Keratinocyte (primary cell): ENCODE data around the gene ZSCAN22. TPM values are rescaled to one million over a fixed set of nuclear protein-coding genes. Genes with fewer than 3 reads are reported as not detected.

Experiments
- DNase-seq: peaks from one replicate; pipeline ENCODE4 v3.0.0-alpha.2; 2011; ENCODE audit warnings: low read depth, missing footprints, low spot score
- FAIRE-seq: peaks from 2 replicates; lab custom pipeline; 2011; peaks lifted over from hg19 to GRCh38; lab: Jason Lieb, UNC
- H2AFZ ChIP-seq: 2 replicates; pipeline ENCODE4 v1.6.0; 2012; ENCODE audit warnings: low read length, control low read depth, inconsistent platforms; ENCODE audit not compliant: control insufficient read depth
- H3K27ac ChIP-seq: 2 replicates; pipeline ENCODE4 v1.5.1; 2011; ENCODE audit warnings: low read length; ENCODE audit not compliant: control insufficient read depth, insufficient read depth
- H3K27me3 ChIP-seq: 3 replicates; pipeline ENCODE4 v1.6.0; 2011; ENCODE audit warnings: low read length; ENCODE audit not compliant: control insufficient read depth, insufficient read depth; ENCODE audit errors: extremely low read depth
- H3K36me3 ChIP-seq, 2 experiments: 2 replicates in 1 of 2; 3 replicates in 1 of 2; pipeline ENCODE4 v1.5.1; 2011; ENCODE audit warnings: low read length in 2 of 2, mild to moderate bottlenecking in 1 of 2; ENCODE audit not compliant: control insufficient read depth in 2 of 2, insufficient read depth in 2 of 2; ENCODE audit errors: extremely low read depth in 1 of 2
- H3K4me1 ChIP-seq: 3 replicates; pipeline ENCODE4 v1.5.1; 2011; ENCODE audit warnings: low read length; ENCODE audit not compliant: control insufficient read depth, insufficient read depth; ENCODE audit errors: extremely low read depth
- H3K4me2 ChIP-seq: 3 replicates; pipeline ENCODE4 v1.6.0; 2011; ENCODE audit warnings: low read depth, low read length; ENCODE audit not compliant: control insufficient read depth, insufficient read depth; ENCODE audit errors: extremely low read depth
- H3K4me3 ChIP-seq, 3 experiments: fragments of 200-600 bp in 1 of 3; sonication (generic) in 1 of 3; 2 replicates in 2 of 3; 3 replicates in 1 of 3; pipeline ENCODE4 v1.5.1; 2011 to 2016; ENCODE audit warnings: low read length in 3 of 3, mild to moderate bottlenecking in 3 of 3, control low read depth in 2 of 3, inconsistent platforms in 1 of 3, low read depth in 1 of 3, mixed read lengths in 1 of 3, mixed run types in 1 of 3, moderate library complexity in 1 of 3; ENCODE audit not compliant: control insufficient read depth in 2 of 3, insufficient read depth in 2 of 3; ENCODE audit errors: extremely low read depth in 1 of 3
- H3K79me2 ChIP-seq: 2 replicates; pipeline ENCODE4 v1.6.0; 2012; ENCODE audit warnings: low read length; ENCODE audit not compliant: control insufficient read depth, insufficient read depth
- H3K9ac ChIP-seq: 3 replicates; pipeline ENCODE4 v1.6.0; 2011; ENCODE audit warnings: low read length; ENCODE audit not compliant: control insufficient read depth, insufficient read depth; ENCODE audit errors: extremely low read depth
- H3K9me1 ChIP-seq: 3 replicates; pipeline ENCODE4 v1.6.0; 2011; ENCODE audit warnings: low read length; ENCODE audit not compliant: control insufficient read depth, insufficient read depth; ENCODE audit errors: extremely low read depth
- H3K9me3 ChIP-seq: 2 replicates; pipeline ENCODE4 v1.5.1; 2012; ENCODE audit warnings: low read depth, low read length; ENCODE audit not compliant: control insufficient read depth
- H4K20me1 ChIP-seq: 3 replicates; pipeline ENCODE4 v1.6.0; 2011; ENCODE audit warnings: low read length; ENCODE audit not compliant: control insufficient read depth, insufficient read depth; ENCODE audit errors: extremely low read depth
- EZH2 ChIP-seq: IDR thresholded peaks from one replicate; pipeline ENCODE4 v1.6.1; 2012; ENCODE audit warnings: inconsistent platforms, mild to moderate bottlenecking, low read length, moderate library complexity
- dilution Hi-C: fragments of 300-500 bp; cut with MboI; formaldehyde crosslinking; loops from one replicate; pipeline ENCODE4 v1.7.0; 2020; ENCODE audit warnings: low sequenced_read_pairs; ENCODE audit not compliant: extremely low pct_ligation_motif_present
- polyA plus RNA-seq, 5 experiments: library from polyadenylated mRNA; depleted of rRNA in 3 of 5; stranded (reverse) in 3 of 5; stranded (forward) in 1 of 5; unstranded in 1 of 5; fragments of >200 nt; gene quantifications; 1 replicate in 1 of 5; 2 replicates in 3 of 5; 3 replicates in 1 of 5; pipeline versions ENCODE4 v1.2.1 to v1.2.3, GENCODE V29; 2011 to 2012; ENCODE audit warnings: missing spikeins in 2 of 5, low read depth in 1 of 5, low replicate concordance in 1 of 5
- TF ChIP-seq, protein P1 (sequence below), 3 experiments: IDR thresholded peaks in 1 of 3; conservative IDR thresholded peaks in 1 of 3; optimal IDR thresholded peaks in 1 of 3; 2 replicates in 2 of 3; 3 replicates in 1 of 3; pipeline versions ENCODE3 to v1.5.1; 2011; ENCODE audit warnings: low read length in 3 of 3, mild to moderate bottlenecking in 3 of 3, moderate library complexity in 2 of 3, control low read depth in 1 of 3, inconsistent platforms in 1 of 3; ENCODE audit not compliant: insufficient read depth in 2 of 3; ENCODE audit errors: extremely low read depth in 1 of 3

The ZSCAN22 gene
- polyA plus RNA-seq, 1 donor (not counting 4 experiments of a cell fraction or from before 2014, with no cell fraction given), result 2.5 TPM

DNA sequence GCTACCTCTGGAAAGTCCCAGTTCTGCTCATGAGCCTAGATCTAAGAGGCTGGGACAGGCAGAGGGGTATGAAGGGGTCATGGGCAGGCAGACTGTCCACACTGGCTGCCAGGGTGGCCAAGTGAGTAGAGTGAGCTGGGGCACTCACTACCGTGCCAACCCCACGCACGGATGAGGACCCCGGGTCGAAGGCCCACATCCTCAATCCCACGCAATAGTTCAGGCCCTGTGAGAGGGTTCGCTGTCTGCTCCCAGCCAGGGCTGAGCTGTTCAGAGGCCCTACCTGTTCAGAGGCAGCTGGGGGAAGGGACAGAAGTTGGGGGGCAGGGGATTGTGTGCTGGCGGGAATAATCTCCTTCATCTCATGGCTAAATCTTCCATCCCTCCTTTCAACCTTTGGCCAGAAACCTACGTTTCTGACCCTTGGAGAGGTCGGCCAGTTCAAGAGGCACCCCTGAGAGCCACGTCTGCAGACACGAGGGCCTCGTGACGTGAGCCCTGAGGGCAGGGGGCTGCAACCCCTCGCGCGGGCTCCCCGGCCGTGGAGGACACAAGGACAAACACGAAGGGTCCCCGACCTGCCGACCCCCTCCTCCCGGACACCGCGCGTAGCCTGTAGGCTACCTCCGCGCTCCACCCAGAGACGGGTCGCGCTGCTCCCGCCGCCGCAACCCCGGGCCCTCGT lies 59.2 kb downstream of the ZSCAN22 start:
- dilution Hi-C loops, result no loop called here
- FAIRE-seq, result no peak
- no peak for DNase-seq

DNA sequence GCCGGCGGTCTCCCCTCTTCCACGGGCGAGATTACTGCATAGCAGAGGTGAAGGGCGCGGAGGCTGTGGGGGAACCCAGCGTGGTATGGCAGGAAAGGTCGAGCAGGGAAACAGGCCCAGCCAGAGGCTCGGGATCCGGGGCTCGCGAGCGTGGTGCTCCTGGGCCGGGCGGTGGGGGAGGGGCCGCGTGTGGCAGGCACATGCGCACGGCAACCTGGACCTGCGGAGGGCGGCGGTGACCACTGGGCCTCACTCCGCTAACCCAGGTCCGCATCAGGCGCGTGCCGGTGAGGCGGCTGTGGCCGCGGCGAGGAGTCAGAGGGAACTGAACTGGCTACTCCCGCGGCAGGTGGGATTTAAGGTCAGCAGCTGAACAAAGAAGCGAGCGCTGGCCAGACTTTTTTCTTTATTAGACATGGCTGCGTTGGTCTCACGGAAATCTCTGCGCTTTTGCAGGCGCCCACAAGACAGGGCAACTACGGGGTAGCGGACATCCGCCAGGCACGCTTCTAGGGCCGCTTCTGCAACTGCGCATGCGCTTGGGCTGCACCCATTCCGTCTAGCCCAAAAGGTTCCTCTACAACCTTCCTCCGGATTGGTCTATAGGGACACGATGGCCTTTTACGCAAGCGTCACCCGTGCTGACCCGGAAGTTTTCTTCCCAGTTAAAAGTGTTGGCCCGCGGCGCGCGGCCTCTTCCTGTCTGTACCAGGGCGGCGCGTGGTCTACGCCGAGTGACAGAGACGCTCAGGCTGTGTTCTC lies 60.0 kb downstream of the ZSCAN22 start, which contains the start of gene RPS5:
Gene RPS5, plus strand, starts transcription at position 694 of the 762 bp plus-strand sequence. CDS start 869 bp downstream, outside the sequence.
- Histone ChIP-seq H3K27ac (peak within 1 kb of the TSS; percentile 98), H3K4me2 (peak within 1 kb of the TSS; percentile 97), H4K20me1 (peaks cover 14% of the 10 kb centered on the region), H3K9me3 (no peaks in the 10 kb centered on the region), H3K9me1 (no peaks in the 10 kb centered on the region), H2AFZ (peak within 1 kb of the TSS; percentile 74), H3K79me2 (peaks cover 59% of the 10 kb centered on the region), H3K9ac (peak within 1 kb of the TSS; percentile 99), H3K36me3 (peaks cover 7 to 25% of the 10 kb centered on the region in 2 experiments), H3K4me1 (peaks cover 34% of the 10 kb centered on the region), H3K27me3 (no peaks in the 10 kb centered on the region), H3K4me3 (peak within 1 kb of the TSS; percentile 77 to 91 (median 89))
- FAIRE-seq (peak; percentile 91), DNase-seq (peak; percentile 96)
- TF ChIP-seq EZH2, result no peak
- TF ChIP-seq, protein P1, sequence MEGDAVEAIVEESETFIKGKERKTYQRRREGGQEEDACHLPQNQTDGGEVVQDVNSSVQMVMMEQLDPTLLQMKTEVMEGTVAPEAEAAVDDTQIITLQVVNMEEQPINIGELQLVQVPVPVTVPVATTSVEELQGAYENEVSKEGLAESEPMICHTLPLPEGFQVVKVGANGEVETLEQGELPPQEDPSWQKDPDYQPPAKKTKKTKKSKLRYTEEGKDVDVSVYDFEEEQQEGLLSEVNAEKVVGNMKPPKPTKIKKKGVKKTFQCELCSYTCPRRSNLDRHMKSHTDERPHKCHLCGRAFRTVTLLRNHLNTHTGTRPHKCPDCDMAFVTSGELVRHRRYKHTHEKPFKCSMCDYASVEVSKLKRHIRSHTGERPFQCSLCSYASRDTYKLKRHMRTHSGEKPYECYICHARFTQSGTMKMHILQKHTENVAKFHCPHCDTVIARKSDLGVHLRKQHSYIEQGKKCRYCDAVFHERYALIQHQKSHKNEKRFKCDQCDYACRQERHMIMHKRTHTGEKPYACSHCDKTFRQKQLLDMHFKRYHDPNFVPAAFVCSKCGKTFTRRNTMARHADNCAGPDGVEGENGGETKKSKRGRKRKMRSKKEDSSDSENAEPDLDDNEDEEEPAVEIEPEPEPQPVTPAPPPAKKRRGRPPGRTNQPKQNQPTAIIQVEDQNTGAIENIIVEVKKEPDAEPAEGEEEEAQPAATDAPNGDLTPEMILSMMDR (optimal IDR thresholded peaks at IDR 0.05 in 1 of 3, IDR thresholded peaks at IDR 0.05 in 1 of 3, conservative IDR thresholded peaks at IDR 0.05 in 1 of 3; ENCODE audit: extremely low read depth in 1 of 3, insufficient read depth in 2 of 3, low read length in 3 of 3), result no peak
- dilution Hi-C loops, result no loop called here

More for the DNA sequence above, 59.2 kb downstream of the ZSCAN22 start:
- Histone ChIP-seq H4K20me1 (peaks cover 11% of the 10 kb centered on the region), H3K36me3 (peaks cover 7 to 24% of the 10 kb centered on the region in 2 experiments), H3K4me2 (peak overlapping the region; percentile 97), H3K27ac (peak overlapping the region; percentile 98), H3K9me1 (no peaks in the 10 kb centered on the region), H3K4me3 (peak overlapping the region; percentile 77 to 91 (median 89)), H3K9ac (peak overlapping the region; percentile 99), H3K9me3 (no peaks in the 10 kb centered on the region), H2AFZ (peak overlapping the region; percentile 74), H3K27me3 (no peaks in the 10 kb centered on the region), H3K79me2 (peaks cover 56% of the 10 kb centered on the region), H3K4me1 (peaks cover 35% of the 10 kb centered on the region)
- TF ChIP-seq, protein P1 (optimal IDR thresholded peaks at IDR 0.05 in 1 of 3, IDR thresholded peaks at IDR 0.05 in 1 of 3, conservative IDR thresholded peaks at IDR 0.05 in 1 of 3; ENCODE audit: extremely low read depth in 1 of 3, insufficient read depth in 2 of 3, low read length in 3 of 3), result no peak
- no peak for TF ChIP-seq EZH2
